CD4-positive, alpha-beta T cell treated with Interleukin-6 at 100 ng/mL for 8 hours (primary cell): ENCODE results near the gene BST2.

Source experiments
- DNase-seq: peaks from one replicate; pipeline ENCODE4 v3.0.0-alpha.2; 2020; ENCODE audit warnings: mixed read lengths, low spot score

The BST2 gene

DNA sequence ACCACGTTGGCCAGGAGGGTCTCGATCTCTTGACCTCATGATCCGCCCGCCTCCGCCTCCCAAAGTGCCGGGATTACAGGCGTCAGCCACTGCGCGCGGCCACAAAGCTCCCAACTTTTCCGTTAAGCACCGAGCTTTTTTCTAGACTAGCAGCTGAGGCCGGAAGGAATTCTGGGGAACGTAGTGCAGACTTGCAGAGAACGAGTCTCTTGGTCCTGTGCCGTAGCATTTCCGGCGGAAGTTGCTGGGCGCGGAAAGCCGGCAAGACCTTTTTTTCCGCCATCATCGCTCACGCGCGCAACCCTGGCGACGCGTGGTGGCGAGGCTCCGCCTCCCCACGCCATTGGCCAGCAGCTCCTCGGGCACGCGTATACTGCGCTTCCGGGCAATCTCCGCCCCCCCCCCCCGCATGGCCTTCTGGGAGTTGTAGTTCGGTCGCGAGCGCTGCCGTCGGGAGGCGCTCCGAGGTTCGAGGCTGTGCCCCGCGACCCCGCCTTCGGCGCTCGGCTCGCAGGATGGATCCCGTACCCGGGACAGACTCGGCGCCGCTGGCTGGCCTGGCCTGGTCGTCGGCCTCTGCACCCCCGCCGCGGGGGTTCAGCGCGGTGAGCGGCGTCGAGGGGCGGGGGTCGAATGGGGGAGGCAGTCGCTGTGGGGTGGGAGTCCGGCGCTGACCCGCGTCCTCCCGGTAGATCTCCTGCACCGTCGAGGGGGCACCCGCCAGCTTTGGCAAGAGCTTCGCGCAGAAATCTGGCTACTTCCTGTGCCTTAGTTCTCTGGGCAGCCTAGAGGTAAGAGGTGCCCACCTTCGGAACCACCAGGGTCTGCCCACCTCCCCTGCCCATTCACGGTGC, 14.4 kb upstream of the BST2 start, which contains the start of gene MVB12A:
TSS of gene MVB12A (plus strand) at position 427 of the 854 bp plus-strand sequence. CDS start at position 516, 89 bp downstream.
- peak; percentile 98 for DNase-seq

DNA sequence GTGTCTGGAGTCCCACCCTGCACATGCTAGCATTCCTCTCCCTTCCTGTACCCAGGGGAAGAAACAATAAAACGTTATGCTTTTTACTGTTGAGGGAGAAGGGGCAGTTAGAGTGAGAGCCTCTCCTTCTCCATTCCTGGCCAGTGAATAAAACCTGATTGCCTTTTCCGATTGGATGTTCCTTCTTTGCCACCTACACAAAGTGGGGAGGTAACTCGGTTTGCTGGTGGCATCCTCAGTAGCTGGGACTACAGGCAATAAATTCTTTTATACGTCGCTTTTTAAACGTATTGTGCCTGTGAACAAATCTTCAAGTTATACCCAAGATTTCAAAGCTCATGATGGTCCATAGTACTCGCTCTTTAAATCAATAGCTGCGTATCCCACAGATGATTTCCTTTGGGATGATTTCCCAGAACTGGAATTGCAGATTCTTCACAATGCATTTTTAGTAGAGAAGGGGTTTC, 13.8 kb upstream of the BST2 start:
- no peak for DNase-seq

DNA sequence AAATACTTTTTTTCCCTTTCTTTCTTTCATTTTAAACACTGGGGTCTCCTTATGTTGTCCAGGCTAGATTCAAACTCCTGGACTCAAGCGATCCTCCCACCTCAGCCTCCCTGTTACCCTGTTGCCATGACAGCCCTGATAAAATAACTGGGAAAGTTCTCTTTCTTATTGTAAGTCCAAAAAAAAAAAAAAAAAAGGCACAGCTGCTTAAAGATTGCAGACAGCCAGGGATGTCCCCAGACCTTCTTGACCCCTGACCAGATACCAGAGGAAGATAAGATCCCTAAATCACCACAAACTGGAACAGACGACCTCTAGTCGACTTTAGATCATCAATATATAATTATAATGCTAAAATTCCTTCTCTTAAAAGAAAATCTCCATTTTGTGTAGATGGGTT, 13.3 kb upstream of the BST2 start:
- DNase-seq, result no peak

DNA sequence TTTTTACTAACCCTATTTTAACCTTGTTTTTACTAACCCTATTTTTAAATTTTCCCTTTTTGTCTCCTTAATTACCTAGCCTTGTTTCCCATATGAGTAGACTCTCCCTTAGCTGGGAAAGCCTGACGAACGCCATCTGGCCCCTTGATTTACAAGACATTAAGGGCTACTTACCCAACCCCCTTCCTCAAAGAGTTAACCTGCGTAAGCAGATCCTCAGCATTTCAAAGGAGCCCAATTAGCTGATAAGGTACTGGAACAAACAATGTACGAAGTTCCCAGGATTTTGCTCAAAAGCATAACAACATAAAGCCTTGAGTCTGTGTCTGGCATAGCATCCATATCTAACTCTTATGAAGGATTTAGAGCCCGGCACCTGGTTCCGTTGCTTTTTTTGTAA, 9.7 kb upstream of the BST2 start:
- DNase-seq, result no peak

DNA sequence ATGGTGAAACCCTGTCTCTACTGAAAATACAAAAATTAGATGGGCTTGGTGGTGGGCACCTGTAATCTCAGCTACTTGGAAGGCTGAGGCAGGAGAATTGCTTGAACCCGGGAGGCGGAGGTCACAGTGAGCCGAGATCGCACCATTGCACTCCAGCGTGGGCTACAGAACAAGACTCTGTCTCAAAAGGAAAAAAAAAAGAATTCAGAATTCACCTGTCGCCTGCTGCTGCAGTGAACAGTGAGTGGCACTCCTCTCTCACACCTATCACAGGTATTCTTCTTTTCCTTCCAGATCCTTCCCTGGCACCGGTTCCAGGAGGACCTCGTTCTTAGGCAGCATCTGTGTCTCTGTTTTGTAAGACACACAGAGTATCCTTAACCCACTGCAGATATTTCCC, 8.7 kb upstream of the BST2 start:
- no peak for DNase-seq

DNA sequence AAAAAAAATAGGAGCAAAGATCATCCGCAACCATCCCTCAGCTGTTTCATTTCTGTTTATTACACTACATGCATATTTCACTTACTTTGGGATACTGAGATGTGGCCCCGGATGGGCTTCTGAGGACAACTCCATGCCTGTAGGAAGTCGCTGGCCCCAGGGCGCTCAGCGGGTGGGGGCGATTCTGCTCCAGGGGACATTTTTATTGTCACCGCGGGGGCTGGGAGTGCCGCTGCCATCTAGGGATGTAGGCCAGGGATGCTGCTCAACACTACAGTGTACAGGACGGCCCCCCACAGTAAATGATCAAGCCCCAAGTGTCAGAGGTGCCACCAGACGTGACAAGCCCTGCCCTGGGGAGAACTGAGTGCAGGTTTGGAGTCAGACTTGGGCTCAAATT, 6.4 kb upstream of the BST2 start:
- DNase-seq, result no peak

DNA sequence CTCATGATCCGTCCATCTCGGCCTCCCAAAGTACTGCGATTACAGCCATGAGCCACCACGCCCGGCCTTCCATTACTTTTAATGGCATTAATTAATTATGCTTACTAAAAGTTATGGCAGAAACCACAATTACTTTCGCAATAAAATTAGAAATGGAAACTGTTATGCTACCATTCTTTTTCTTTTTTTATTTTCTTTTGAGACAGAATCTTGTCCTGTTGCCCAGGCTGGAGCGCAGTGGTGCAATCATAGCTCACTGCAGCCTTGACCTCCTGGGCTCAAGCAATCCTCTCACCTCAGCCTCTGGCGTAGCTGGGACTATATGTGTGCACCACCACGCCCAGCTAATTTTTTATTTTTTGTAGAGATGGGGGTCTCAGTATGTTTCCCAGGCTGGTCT, 4.6 kb upstream of the BST2 start:
- no peak for DNase-seq

DNA sequence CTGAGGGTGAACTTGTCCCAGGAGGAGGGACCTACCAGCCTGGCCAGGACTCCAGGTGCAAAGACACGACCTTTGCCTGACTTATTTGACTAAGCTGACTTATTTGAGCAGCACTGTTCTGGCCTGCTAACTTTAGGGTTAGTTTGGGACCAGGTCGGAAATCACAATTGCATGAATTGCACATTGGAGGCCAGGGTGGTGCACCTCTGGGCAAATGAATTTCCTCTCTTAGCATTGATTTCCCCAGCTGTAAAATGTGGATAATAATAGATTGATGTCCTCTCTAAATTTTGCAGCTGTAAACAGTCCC, 1.4 kb upstream of the BST2 start:
- DNase-seq, result no peak

DNA sequence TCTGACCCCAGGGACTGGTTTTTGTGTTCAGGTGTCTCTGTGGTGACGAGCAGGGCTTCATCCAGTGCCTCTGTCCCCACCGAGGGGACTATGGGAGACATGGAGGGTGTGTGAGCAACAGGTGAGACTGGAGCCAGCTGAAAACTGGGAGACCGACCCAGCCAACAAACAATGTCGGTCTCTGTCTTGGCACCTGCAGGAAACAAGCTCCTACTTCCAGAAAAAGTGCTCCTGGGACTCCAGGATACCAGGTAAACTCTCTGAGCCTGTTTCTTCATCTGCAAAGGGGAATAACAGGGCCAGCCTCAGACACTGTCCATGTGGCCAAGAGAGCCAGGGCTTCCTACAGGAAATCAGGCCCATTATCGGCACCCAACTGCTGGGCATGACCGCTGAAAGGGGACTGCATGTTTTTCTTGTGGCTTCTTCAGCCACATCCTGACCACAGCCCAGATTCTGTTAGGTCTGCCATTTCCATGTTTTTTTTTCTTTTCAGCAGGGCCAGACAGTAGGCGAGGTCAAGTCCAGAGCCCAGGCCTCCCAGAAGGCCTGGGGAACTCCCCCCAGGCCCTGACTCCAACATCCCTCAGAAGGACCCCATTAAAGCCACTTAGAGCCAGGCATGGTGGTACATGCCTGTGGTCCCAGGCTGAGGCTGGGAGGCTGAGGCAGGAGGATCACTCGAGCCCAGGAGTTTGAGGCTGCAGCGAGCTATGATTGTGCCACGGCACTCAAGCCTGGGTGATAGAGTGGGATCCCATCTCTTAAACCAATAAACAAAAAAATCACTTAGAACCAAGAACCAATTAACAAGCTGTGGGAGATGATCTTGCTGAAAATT, 836 bp upstream of the BST2 start:
- DNase-seq, result no peak

DNA sequence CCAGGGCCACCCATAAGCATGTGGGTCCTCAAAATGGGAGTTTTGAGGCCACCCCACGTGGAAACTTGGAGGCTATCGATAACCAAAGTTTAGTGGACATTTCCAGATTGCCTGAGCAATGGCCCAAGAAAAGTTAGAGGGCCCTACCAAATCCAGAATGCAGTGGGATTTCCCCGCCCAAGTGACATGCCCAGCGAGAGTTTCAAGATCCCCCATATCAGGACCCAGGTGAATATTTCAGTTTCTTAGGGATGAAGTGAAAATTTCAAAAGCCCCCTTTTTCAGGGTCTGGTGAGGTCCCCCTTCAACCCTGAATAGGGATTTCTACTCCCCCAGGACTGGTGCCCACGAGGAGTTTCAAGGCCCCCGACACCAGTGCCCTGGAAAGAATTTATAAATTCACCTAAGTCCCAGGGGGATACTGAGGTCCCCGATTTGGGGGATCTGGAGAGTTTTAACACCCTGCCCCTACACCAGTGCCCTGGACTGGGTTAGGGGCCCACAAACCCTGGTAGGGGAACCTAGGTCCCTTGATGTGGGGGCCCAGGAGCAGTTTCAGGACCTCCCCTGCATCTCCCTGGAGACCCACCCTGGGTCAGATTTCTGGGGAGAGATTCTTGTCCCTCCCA, 695 bp downstream of the BST2 start:
- no peak for DNase-seq

DNA sequence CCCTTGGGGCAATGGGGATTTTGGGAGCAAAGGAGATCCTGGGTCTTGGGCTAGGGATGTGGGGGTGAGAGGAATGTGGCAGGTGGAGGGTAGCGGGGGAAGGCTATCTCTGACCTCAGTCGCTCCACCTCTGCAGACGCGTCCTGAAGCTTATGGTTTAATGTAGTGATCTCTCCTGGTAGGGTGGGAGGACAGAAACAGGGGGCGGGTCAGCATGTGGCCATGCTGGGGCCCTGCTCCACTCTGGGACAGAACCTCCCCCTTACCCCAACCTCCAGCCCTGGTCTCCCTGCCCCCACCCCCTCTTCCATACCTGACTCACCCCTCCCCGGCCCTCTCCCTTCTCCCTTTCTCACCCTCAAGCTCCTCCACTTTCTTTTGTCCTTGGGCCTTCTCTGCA, 1.4 kb downstream of the BST2 start:
- no peak for DNase-seq

DNA sequence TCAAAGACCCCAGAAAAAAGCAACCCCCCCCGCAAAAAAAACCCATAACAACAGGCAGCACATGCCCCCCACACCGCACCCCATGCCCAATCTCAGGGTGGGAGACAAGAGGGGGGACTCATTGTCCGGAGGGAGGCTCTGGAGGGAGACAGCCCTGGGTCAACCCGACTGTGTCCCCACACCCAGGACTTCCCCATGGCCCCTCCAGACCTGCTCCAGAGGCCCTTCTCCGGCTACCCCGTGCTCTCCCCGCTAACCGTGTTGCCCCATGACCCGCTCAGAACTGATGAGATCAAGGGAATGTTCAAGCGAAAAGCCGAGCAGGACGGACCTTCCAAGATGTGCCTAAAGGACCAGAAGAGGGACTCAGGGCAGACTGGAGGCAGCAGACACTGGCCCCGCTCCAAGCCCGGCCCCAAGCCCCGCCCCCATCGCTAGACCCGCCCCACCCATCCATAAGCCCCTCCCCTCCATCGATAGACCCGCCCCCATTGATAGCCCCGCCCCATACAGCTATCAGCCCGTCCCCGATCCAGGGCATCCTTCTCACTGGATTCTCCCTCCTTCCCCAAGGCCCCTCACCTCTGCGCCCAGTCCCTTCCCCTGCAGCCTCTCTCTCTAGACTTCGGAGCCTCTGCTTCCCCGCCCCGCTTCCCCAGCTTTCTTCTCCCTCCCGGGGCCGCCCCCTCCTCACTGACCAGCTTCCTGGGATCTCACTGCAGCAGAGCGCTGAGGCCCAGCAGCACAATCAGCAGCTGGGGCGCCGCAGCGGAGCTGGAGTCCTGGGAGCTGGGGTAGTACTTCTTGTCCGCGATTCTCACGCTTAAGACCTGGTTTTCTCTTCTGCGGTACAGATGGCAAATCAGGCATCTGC, 2.2 kb downstream of the BST2 start:
- no peak for DNase-seq

DNA sequence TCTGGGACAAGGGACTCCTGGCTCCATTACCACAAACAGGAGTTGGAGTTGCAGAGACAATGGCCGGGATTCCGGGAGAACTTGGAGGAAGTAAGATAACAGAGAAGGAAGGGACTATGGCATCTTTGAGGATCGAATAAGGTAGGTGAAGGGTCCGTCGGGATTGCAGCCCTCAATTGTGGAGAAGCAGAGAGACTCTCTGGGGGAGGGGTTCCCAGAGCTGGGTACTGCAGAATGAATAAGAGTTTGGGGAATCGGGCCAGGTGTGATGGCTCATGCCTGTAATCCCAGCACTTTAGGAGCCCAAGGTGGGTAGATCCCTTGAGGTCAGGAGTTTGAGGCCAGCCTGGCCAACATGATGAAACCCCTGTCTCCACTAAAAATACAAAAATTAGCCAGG, 3.8 kb downstream of the BST2 start:
- no peak for DNase-seq

DNA sequence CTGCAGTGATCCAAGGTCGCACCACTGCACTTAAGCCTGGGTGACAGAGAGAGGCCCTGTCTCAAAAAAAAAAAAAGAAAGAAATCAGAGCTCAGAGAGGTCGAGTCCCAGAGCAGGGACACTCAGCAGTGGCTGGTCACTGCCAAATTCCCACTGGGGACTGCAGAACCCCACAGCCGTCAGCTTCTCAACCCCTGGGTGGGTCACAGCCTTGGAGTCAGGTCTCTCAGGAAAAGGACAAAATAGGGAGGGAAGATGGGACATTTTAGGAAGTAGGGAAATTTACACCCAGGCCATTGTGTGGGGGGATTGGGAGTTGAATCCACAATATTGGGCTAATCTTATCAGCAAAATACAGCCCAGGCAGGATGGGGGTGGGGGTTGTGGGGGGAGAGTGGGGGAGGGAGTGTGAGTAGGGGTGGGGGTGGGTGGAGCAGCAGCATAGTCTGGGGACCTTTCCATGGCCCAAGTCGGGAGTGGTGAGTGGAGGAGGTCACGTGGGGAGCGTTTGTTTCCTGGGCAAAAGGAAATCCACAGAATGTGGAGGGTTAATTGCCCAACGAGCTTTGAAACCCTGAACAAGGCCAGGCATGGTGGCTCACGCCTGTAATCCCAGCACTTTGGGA, 6.4 kb downstream of the BST2 start:
- DNase-seq, result no peak

DNA sequence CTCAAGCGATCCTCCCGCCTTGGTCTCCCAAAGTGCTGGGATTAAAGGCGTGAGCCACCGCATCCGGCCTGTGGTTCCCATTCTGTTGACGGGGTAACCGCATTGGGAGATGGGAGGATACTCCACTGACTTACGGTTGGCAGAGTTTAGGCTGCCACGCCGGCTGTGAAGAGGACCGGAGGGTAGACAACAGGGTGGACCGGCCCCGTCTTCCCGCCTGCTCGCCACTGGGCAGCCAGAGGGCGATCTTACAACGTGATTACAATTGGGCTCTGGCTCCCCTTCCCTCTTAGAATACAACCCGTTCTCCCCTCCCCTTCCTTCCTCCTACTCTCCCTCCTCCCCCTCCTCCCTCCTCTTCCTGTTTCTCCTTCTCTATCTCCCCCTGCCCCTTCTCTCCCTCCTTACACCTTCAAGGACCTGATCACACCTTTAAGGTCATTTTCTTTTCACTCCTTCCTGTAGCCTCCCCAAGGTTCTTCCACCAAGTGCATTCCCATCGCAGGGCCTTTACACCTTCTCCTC, 10.5 kb downstream of the BST2 start:
- peak; percentile 80 for DNase-seq

DNA sequence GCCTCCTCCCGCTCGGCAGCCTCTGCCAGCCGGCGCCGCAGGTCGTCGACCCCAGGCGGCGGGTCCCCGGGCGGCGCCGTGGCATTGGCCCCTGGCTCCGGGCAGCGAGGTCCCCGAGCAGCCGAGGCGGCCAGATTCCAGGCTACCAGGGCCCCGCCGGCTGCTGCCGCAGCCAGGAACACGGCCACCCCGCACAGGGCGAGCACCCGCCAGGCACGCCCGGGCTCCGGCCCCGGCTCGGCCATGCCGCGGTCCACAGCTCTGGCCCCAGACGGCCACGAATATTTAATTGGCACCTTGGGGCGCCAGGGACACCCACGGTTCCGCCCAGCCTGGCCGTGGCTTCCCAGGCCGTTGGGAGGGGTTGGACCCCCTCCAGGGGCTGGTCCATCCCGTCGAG, 11.5 kb downstream of the BST2 start, which contains the start of gene CCDC194:
TSS of gene CCDC194 (minus strand) at position 283 of the 400 bp plus-strand sequence. CDS start at position 245, 38 bp downstream.
- no peak for DNase-seq

DNA sequence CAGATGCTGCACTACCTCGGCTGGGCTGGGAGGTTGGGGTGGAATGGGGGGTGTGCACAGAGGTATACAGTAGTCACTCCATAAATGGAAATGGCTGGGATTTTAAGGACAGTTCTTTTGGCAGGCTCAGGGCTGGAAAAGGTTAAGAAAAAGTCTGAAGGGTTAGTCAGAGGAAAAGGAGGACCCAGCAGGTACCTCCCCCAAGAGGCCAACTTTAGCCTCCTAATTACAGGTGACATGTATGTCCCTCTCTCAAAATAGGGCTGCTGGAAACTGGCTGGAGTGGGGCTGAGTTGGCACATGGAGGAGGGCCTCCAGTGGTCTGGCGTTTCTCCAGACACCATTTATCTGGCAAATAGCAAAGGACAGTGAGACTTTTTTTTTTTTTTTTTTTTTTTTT, 12.4 kb downstream of the BST2 start:
- DNase-seq, result no peak

DNA sequence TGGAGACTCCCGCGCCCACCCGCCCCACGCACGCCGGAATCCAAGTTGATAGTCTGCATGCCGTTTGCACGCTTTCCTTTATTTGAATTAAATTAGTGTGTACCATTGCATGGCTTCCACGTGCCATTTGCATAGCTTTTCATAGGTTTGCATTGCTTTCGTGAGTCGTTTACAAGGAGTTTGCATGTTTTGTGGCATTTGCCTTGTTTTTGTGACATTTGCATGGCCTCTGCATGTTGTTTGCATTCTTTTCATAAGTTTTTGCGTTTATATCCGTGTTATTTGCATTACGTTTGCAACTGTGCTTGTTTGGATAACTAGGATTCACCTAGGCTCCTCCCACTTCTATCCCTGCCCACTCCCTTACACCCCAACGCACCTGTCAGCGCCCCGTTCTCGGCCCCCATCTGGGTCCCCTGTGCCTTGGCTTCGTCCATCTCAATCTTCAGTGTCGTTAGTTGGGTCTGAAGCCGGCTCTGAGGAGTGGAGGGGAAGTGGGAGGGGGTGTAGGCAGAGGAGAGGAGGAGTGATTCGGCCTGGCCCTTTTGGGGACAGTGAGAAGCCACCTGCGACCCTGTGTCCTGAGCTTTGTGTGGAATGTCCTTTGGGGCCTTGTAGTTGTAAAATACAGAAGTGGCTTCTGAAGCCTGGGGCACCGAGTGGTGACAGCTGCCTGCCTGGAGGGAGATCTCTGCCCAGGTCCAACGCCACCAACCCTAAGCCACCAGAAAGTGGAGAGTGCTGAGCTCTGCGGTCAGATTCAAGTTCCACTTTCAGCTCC, 13.9 kb downstream of the BST2 start:
- no peak for DNase-seq

DNA sequence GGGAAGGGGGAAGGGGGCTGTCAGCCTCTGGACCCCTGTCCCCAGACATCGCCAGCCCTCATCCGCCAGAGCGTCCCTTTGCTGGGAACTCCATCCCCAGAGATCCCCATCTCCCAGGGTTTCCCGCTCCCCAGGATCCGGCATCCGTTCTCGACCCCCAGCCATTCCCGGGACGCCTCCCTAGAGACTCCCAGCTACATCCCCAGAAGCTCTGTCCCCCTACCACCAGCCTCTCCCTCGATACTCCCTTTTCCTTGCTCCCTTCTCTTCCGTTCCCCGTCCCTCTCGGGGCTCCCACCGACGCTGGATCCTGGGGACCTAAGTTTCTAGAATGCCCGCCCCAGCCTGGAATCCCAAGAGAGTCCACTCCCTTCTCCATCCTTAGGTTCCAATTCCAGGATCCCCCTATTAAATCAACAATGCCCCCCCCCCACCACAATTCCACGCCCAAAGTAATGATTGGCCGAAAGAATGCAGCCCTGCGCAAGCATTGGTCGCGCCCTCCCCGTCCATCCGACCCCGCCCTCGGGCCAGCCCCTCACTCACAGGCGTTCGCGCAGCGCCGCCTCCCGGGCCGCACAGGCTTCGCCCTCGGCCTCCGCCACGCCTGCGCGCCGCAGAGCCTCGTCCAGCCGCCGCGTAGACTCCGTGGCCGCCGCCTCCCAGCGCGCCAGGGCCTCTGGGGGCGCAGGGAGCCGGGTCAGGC, 14.6 kb downstream of the BST2 start:
- DNase-seq, result peak; percentile 87
